ENCODE data around the gene SYNPO.

The SYNPO gene

GRCh38 chr5:150603491-150603890, 37.0 kb upstream of the SYNPO start:
- Mint-ChIP-seq H3K27me3 (no peaks in the 10 kb centered on the region), H3K27ac (no peak overlapping the region), H3K4me1 (no peaks in the 10 kb centered on the region), H3K4me3 (no peak overlapping the region), H3K9me3 (no peaks in the 10 kb centered on the region)
- no peak for ATAC-seq
- no peak for DNase-seq

- Mint-ChIP-seq H3K9me3 (no peaks in the 10 kb centered on the region), H3K4me3 (no peak overlapping the region), H3K27me3 (no peaks in the 10 kb centered on the region), H3K4me1 (no peaks in the 10 kb centered on the region), H3K27ac (no peak overlapping the region)
- ATAC-seq, result no peak
- DNase-seq, result no peak
Measured at GRCh38 chr5:150604010-150604409, 36.5 kb upstream of the SYNPO start.

- no peak for ATAC-seq
- no peaks in the 10 kb centered on the region for H3K27me3 Mint-ChIP-seq
- no peaks in the 10 kb centered on the region for H3K4me1 Mint-ChIP-seq
- no peak for DNase-seq
- no peak overlapping the region for H3K4me3 Mint-ChIP-seq
- no peaks in the 10 kb centered on the region for H3K9me3 Mint-ChIP-seq
- H3K27ac Mint-ChIP-seq, result peak overlapping the region in 1 of 2 donors; percentile 6
Measured at GRCh38 chr5:150604894-150605440, 35.5 kb upstream of the SYNPO start.

GRCh38 chr5:150605546-150605945, 34.9 kb upstream of the SYNPO start:
- DNase-seq (no peak), ATAC-seq (no peak)
- Mint-ChIP-seq H3K4me1 (no peaks in the 10 kb centered on the region), H3K27ac (no peak overlapping the region), H3K4me3 (no peak overlapping the region), H3K27me3 (no peaks in the 10 kb centered on the region), H3K9me3 (no peaks in the 10 kb centered on the region)

GRCh38 chr5:150606476-150606875, 34.0 kb upstream of the SYNPO start:
- ATAC-seq (no peak), DNase-seq (no peak)
- Mint-ChIP-seq H3K27ac (no peak overlapping the region), H3K4me1 (no peaks in the 10 kb centered on the region), H3K27me3 (no peaks in the 10 kb centered on the region), H3K9me3 (no peaks in the 10 kb centered on the region), H3K4me3 (no peak overlapping the region)

- Mint-ChIP-seq H3K4me1 (no peaks in the 10 kb centered on the region), H3K27me3 (no peaks in the 10 kb centered on the region), H3K27ac (no peak overlapping the region), H3K9me3 (no peaks in the 10 kb centered on the region), H3K4me3 (no peak overlapping the region)
- no peak for ATAC-seq
- DNase-seq, result no peak
Measured at GRCh38 chr5:150607105-150607504, 33.4 kb upstream of the SYNPO start.

GRCh38 chr5:150607991-150608390, 32.5 kb upstream of the SYNPO start:
- Mint-ChIP-seq H3K9me3 (no peaks in the 10 kb centered on the region), H3K27me3 (no peaks in the 10 kb centered on the region), H3K4me1 (no peaks in the 10 kb centered on the region), H3K27ac (no peak overlapping the region), H3K4me3 (no peak overlapping the region)
- ATAC-seq (no peak), DNase-seq (no peak)

GRCh38 chr5:150608991-150609390, 31.5 kb upstream of the SYNPO start:
- Mint-ChIP-seq H3K9me3 (no peaks in the 10 kb centered on the region), H3K4me3 (no peak overlapping the region), H3K27me3 (no peaks in the 10 kb centered on the region), H3K27ac (no peak overlapping the region), H3K4me1 (no peaks in the 10 kb centered on the region)
- DNase-seq, result no peak
- no peak for ATAC-seq

GRCh38 chr5:150609843-150610584, 30.4 kb upstream of the SYNPO start:
- no peaks in the 10 kb centered on the region for H3K4me1 Mint-ChIP-seq
- no peak overlapping the region for H3K27ac Mint-ChIP-seq
- no peaks in the 10 kb centered on the region for H3K27me3 Mint-ChIP-seq
- DNase-seq (no peak), ATAC-seq (no peak)
- no peak overlapping the region for H3K4me3 Mint-ChIP-seq
- H3K9me3 Mint-ChIP-seq, result no peaks in the 10 kb centered on the region

- H3K4me1 Mint-ChIP-seq, result no peaks in the 10 kb centered on the region
- no peaks in the 10 kb centered on the region for H3K9me3 Mint-ChIP-seq
- H3K27me3 Mint-ChIP-seq, result peaks cover 4% of the 10 kb centered on the region
- ATAC-seq (no peak), DNase-seq (no peak)
- no peak overlapping the region for H3K4me3 Mint-ChIP-seq
- no peak overlapping the region for H3K27ac Mint-ChIP-seq
Measured at GRCh38 chr5:150611026-150611425, 29.4 kb upstream of the SYNPO start.

- ATAC-seq (no peak), DNase-seq (no peak)
- Mint-ChIP-seq H3K9me3 (no peaks in the 10 kb centered on the region), H3K27ac (no peak overlapping the region), H3K4me3 (no peak overlapping the region), H3K27me3 (peaks cover 12% of the 10 kb centered on the region), H3K4me1 (no peaks in the 10 kb centered on the region)
Measured at GRCh38 chr5:150612405-150612804, 28.1 kb upstream of the SYNPO start.

GRCh38 chr5:150612905-150613670, 27.4 kb upstream of the SYNPO start:
- no peaks in the 10 kb centered on the region for H3K4me1 Mint-ChIP-seq
- H3K9me3 Mint-ChIP-seq, result no peaks in the 10 kb centered on the region
- no peak for DNase-seq
- H3K4me3 Mint-ChIP-seq, result no peak overlapping the region
- peak overlapping the region in 1 of 2 donors; percentile 3 for H3K27ac Mint-ChIP-seq
- no peak for ATAC-seq
- H3K27me3 Mint-ChIP-seq, result peaks cover 12% of the 10 kb centered on the region

GRCh38 chr5:150613991-150614660, 26.3 kb upstream of the SYNPO start:
- H3K4me3 Mint-ChIP-seq, result no peak overlapping the region
- peaks cover 12% of the 10 kb centered on the region for H3K27me3 Mint-ChIP-seq
- DNase-seq (no peak), ATAC-seq (peak; percentile 16)
- no peak overlapping the region for H3K27ac Mint-ChIP-seq
- no peaks in the 10 kb centered on the region for H3K4me1 Mint-ChIP-seq
- H3K9me3 Mint-ChIP-seq, result no peaks in the 10 kb centered on the region

GRCh38 chr5:150614661-150615060, 25.8 kb upstream of the SYNPO start:
- no peaks in the 10 kb centered on the region for H3K4me1 Mint-ChIP-seq
- no peak overlapping the region for H3K27ac Mint-ChIP-seq
- H3K27me3 Mint-ChIP-seq, result peaks cover 12% of the 10 kb centered on the region
- H3K4me3 Mint-ChIP-seq, result no peak overlapping the region
- no peaks in the 10 kb centered on the region for H3K9me3 Mint-ChIP-seq
- no peak for DNase-seq
- no peak for ATAC-seq

GRCh38 chr5:150615141-150615699, 25.2 kb upstream of the SYNPO start:
- H3K27me3 Mint-ChIP-seq, result peaks cover 12% of the 10 kb centered on the region
- no peak for DNase-seq
- no peak overlapping the region for H3K27ac Mint-ChIP-seq
- no peaks in the 10 kb centered on the region for H3K4me1 Mint-ChIP-seq
- no peak for ATAC-seq
- H3K9me3 Mint-ChIP-seq, result no peaks in the 10 kb centered on the region
- no peak overlapping the region for H3K4me3 Mint-ChIP-seq

Data from stimulated activated naive CD8-positive, alpha-beta T cell treated with anti-CD3 and anti-CD28 coated beads, Interleukin-15, amount 100 ng/mL, for 72 hours (primary cell).